A549 (cell line): ENCODE measurements around the gene SPATA6L. TPM values are rescaled to one million over a fixed set of nuclear protein-coding genes. Genes with fewer than 3 reads are reported as not detected.

Experiments
- ATAC-seq, 2 experiments: fragments of 200-7000 bp in 1 of 2; fragments of >200 bp in 1 of 2; cut with Nextera tagmentation in 1 of 2; cut with Tn5 transposase in 1 of 2; 3 replicates each; pipeline versions ENCODE4 v1.8.0 to v1.9.1; 2018 to 2020; ENCODE audit warnings: mild to moderate bottlenecking in 1 of 2, moderate library complexity in 1 of 2
- CTCF ChIA-PET: fragments of 300-600 bp; sonication (Branson Sonifier 250); formaldehyde crosslinking; extraction: SDS; loops from one replicate; lab custom pipeline; 2021; ENCODE audit warnings: antibody characterized with exemption, inconsistent platforms; lab: Yijun Ruan, JAX
- POLR2A ChIA-PET: fragments of 350-600 bp; formaldehyde crosslinking; extraction: SDS; loops from one replicate; lab custom pipeline; 2021; ENCODE audit warnings: antibody characterized with exemption, inconsistent platforms; lab: Yijun Ruan, JAX
- DNase-seq, 2 experiments: peaks; one replicate each; pipeline versions ENCODE4 v3.0.0 to v3.0.0-alpha.2; 2011 to 2016; ENCODE audit warnings: low read depth in 1 of 2, low spot score in 1 of 2
- FAIRE-seq: peaks from 2 replicates; lab custom pipeline; 2011; peaks lifted over from hg19 to GRCh38; lab: Jason Lieb, UNC
- H3K27ac ChIP-seq, 2 experiments: fragments of >200 bp; sonication (Bioruptor Twin); formaldehyde crosslinking; 3 replicates each; pipeline ENCODE4 v1.5.1; 2016 to 2017
- H3K4me1 ChIP-seq: fragments of >200 bp; sonication (Bioruptor Twin); formaldehyde crosslinking; 3 replicates; pipeline ENCODE4 v1.6.1; 2016
- H3K4me2 ChIP-seq: fragments of >200 bp; sonication (Bioruptor Twin); formaldehyde crosslinking; 3 replicates; pipeline ENCODE4 v1.6.1; 2016
- H3K4me3 ChIP-seq: fragments of >200 bp; sonication (Bioruptor Twin); formaldehyde crosslinking; 3 replicates; pipeline ENCODE4 v1.5.1; 2016
- H3K9me3 ChIP-seq: fragments of >200 bp; sonication (Bioruptor Twin); formaldehyde crosslinking; 3 replicates; pipeline ENCODE4 v1.6.1; 2016
- BCL3 ChIP-seq: fragments of >200 bp; sonication (Bioruptor Twin); formaldehyde crosslinking; IDR thresholded peaks from 3 replicates; pipeline ENCODE4 v1.6.1; 2016
- BHLHE40 ChIP-seq: IDR thresholded peaks from 2 replicates; pipeline ENCODE4 v1.6.1; 2012; ENCODE audit warnings: low read depth, low read length, inconsistent platforms
- CTCF ChIP-seq: fragments of >200 bp; sonication (Bioruptor Twin); formaldehyde crosslinking; IDR thresholded peaks from 3 replicates; pipeline ENCODE4 v1.5.1; 2016
- FOSB ChIP-seq: fragments of 250-450 bp; sonication (Bioruptor Pico); IDR thresholded peaks from 2 replicates; pipeline ENCODE4 v1.5.0; 2020; ENCODE audit warnings: mild to moderate bottlenecking, moderate library complexity
- FOXS1 ChIP-seq: fragments of 250-450 bp; sonication (Bioruptor Pico); IDR thresholded peaks from 2 replicates; pipeline ENCODE4 v1.5.0; 2020; ENCODE audit warnings: mild to moderate bottlenecking, moderate library complexity
- HDAC2 ChIP-seq: fragments of 200-600 bp; sonication (generic); IDR thresholded peaks from 2 replicates; pipeline ENCODE4 v1.6.1; 2016
- JUNB ChIP-seq: fragments of >200 bp; sonication (Bioruptor Twin); formaldehyde crosslinking; IDR thresholded peaks from 2 replicates; pipeline ENCODE4 v1.6.1; 2016
- MYC ChIP-seq: IDR thresholded peaks from 2 replicates; pipeline ENCODE4 v1.6.1; 2012; ENCODE audit warnings: mild to moderate bottlenecking, inconsistent platforms, low read length, improper control_type of control experiment, borderline replicate concordance
- NFE2L2 ChIP-seq: fragments of 150-350 bp; conservative IDR thresholded peaks from 2 replicates; pipeline ENCODE4 v1.6.1; 2014; ENCODE audit warnings: low read length
- NR3C1 ChIP-seq: fragments of >200 bp; sonication (Bioruptor Twin); formaldehyde crosslinking; IDR thresholded peaks from 3 replicates; pipeline ENCODE4 v1.6.1; 2017
- PBX3 ChIP-seq: IDR thresholded peaks from 2 replicates; pipeline ENCODE4 v1.6.1; 2012
- PHF8 ChIP-seq: fragments of 200-600 bp; sonication (generic); IDR thresholded peaks from 2 replicates; pipeline ENCODE4 v1.6.1; 2016; ENCODE audit warnings: low read depth, mild to moderate bottlenecking, antibody characterized with exemption, moderate library complexity, borderline replicate concordance
- RAD21 ChIP-seq, 2 experiments: fragments of >200 bp in 1 of 2; sonication (Bioruptor Twin) in 1 of 2; formaldehyde crosslinking in 1 of 2; IDR thresholded peaks in 1 of 2; conservative IDR thresholded peaks in 1 of 2; 2 replicates in 1 of 2; 3 replicates in 1 of 2; pipeline ENCODE4 v1.6.1; 2012 to 2018; ENCODE audit warnings: inconsistent platforms in 1 of 2
- RARB ChIP-seq: fragments of 250-450 bp; sonication (Bioruptor Pico); IDR thresholded peaks from 2 replicates; pipeline ENCODE4 v1.8.0; 2021; ENCODE audit warnings: mild to moderate bottlenecking, moderate library complexity
- RCOR1 ChIP-seq: fragments of 150-350 bp; IDR thresholded peaks from 2 replicates; pipeline ENCODE4 v1.6.1; 2014; ENCODE audit warnings: antibody characterized with exemption, low read length, low read depth
- RFX5 ChIP-seq: fragments of 450-650 bp; IDR thresholded peaks from 2 replicates; pipeline ENCODE4 v1.7.1; 2014; ENCODE audit warnings: antibody characterized with exemption, mild to moderate bottlenecking, moderate library complexity
- SMC3 ChIP-seq: fragments of >200 bp; sonication (Bioruptor Twin); formaldehyde crosslinking; IDR thresholded peaks from 3 replicates; pipeline ENCODE4 v1.6.1; 2018; ENCODE audit warnings: inconsistent platforms
- SREBF2 ChIP-seq: fragments of 450-650 bp; IDR thresholded peaks from 2 replicates; pipeline ENCODE4 v1.6.1; 2014; ENCODE audit warnings: mild to moderate bottlenecking, moderate library complexity
- TFCP2L1 ChIP-seq: fragments of 250-450 bp; sonication (Bioruptor Pico); IDR thresholded peaks from 2 replicates; pipeline ENCODE4 v1.5.0; 2021; ENCODE audit warnings: mild to moderate bottlenecking
- USF2 ChIP-seq: fragments of 450-650 bp; IDR thresholded peaks from 2 replicates; pipeline ENCODE4 v1.6.1; 2014; ENCODE audit warnings: antibody characterized with exemption
- ZSCAN20 ChIP-seq: fragments of 250-450 bp; sonication (Bioruptor Pico); IDR thresholded peaks from 2 replicates; pipeline ENCODE4 v1.8.0; 2022; ENCODE audit warnings: mild to moderate bottlenecking, moderate library complexity
- WGBS: methylation state at CpG from one replicate; pipeline ENCODE4 v1.1.6; 2017; ENCODE audit errors: missing lambda C conversion rate; 5-methylcytosine and 5-hydroxymethylcytosine counted together
- polyA plus RNA-seq, 4 experiments: library from polyadenylated mRNA; depleted of rRNA in 3 of 4; stranded (reverse); fragments of >200 nt; fragmentation: RNase III in 1 of 4; extraction: RNeasy Plus Mini Kit Qiagen cat#74134 plus additional on column Dnase treatment in 1 of 4; gene quantifications; 2 replicates in 3 of 4; 3 replicates in 1 of 4; pipeline ENCODE4 v1.2.3, GENCODE V29; 2011 to 2017

Gene SPATA6L
- polyA plus RNA-seq, 2 of the 4 experiments (the other 2 are of a cell fraction) = 0.99 to 6.6 TPM

GRCh38 chr9:4654538-4654937 is 11.7 kb downstream of the SPATA6L start:
- ChIA-PET CTCF (interaction anchor here (1.0 kb wide), 1 partner anchor 8 kb away, joined by 6 read pairs; the partner anchor contains the start of gene PLPP6), POLR2A (interaction anchor here (0.9 kb wide), 1 partner anchor 23 kb away, joined by 5 read pairs; no protein-coding TSS in a partner anchor)
- DNase-seq = no peak
- no peak for FAIRE-seq
- H3K4me2 ChIP-seq = no peak overlapping the region
- H3K4me3 ChIP-seq = no peak overlapping the region
- TF ChIP-seq RFX5 (no peak), ZSCAN20 (no peak), PHF8 (no peak), PBX3 (no peak), RCOR1 (no peak), HDAC2 (no peak), NFE2L2 (no peak)
- no peak for ATAC-seq
- H3K9me3 ChIP-seq = no peaks in the 10 kb centered on the region
- peaks cover 17% of the 10 kb centered on the region; the same call in 2 of the 3 replicates for H3K4me1 ChIP-seq
- no peak overlapping the region for H3K27ac ChIP-seq
- WGBS = 87% methylated on average over 10 of the region's 10 CpGs

- Histone ChIP-seq H3K4me3 (no peak overlapping the region), H3K4me2 (no peak overlapping the region), H3K4me1 (peaks cover 17% of the 10 kb centered on the region; the same call in 2 of the 3 replicates), H3K9me3 (no peaks in the 10 kb centered on the region), H3K27ac (no peak overlapping the region)
- ATAC-seq (no peak), FAIRE-seq (no peak), DNase-seq (no peak)
- WGBS = 88% methylated on average over 9 of the region's 9 CpGs
- no peak for TF ChIP-seq FOSB (CRISPR knock-in tag)
- TF ChIP-seq JUNB = no peak
- TF ChIP-seq RARB (CRISPR knock-in tag) = no peak
- no peak for TF ChIP-seq ZSCAN20
- no peak for TF ChIP-seq BHLHE40
- TF ChIP-seq USF2 = no peak
- TF ChIP-seq FOXS1 (CRISPR knock-in tag) = no peak
- POLR2A ChIA-PET = no interaction called here
- CTCF ChIA-PET = interaction anchor here (0.9 to 1.0 kb wide), 2 partner anchors 8 to 57 kb away, joined by 3 to 6 read pairs; partner anchors contain the start of gene PLPP6
Observed at GRCh38 chr9:4654084-4654483, 12.2 kb downstream of the SPATA6L start.

- H3K4me2 ChIP-seq = no peak overlapping the region
- 89% methylated on average over 2 of the region's 2 CpGs for WGBS
- H3K9me3 ChIP-seq = no peaks in the 10 kb centered on the region
- no peak for FAIRE-seq
- H3K27ac ChIP-seq = no peak overlapping the region
- ChIA-PET POLR2A (no interaction called here), CTCF (interaction anchor here (2.2 kb wide), 1 partner anchor 20 kb away, joined by 7 read pairs; the partner anchor contains the start of gene PLPP6)
- DNase-seq = no peak
- TF ChIP-seq SREBF2 (no peak), MYC (no peak), NR3C1 (no peak)
- H3K4me3 ChIP-seq = no peak overlapping the region
- no peaks in the 10 kb centered on the region for H3K4me1 ChIP-seq
- ATAC-seq = no peak
Observed at GRCh38 chr9:4642351-4642750, 23.9 kb downstream of the SPATA6L start.

GRCh38 chr9:4640027-4640426 is 26.3 kb downstream of the SPATA6L start:
- TF ChIP-seq CTCF = peak; percentile 43
- TF ChIP-seq RAD21 (conservative IDR thresholded peaks at IDR 0.05 in 1 of 2, IDR thresholded peaks at IDR 0.05 in 1 of 2) = peak; percentile 49 to 58; a peak in 4 of 5 replicates
- TF ChIP-seq SMC3 = peak; percentile 41
- TF ChIP-seq USF2 = no peak
- TF ChIP-seq BCL3 = no peak
- TF ChIP-seq TFCP2L1 (CRISPR knock-in tag) = no peak
- ChIA-PET CTCF (interaction anchor here (0.6 to 2.2 kb wide), 13 partner anchors 10 to 1265 kb away, joined by 3 to 18 read pairs (median 3); no protein-coding TSS in a partner anchor), POLR2A (no interaction called here)
- 63% methylated on average over 2 of the region's 2 CpGs for WGBS
- no peak overlapping the region for H3K4me3 ChIP-seq
- H3K4me1 ChIP-seq = no peaks in the 10 kb centered on the region
- peak in 1 of 2 experiments; percentile 53; a peak in 1 of 6 replicates for ATAC-seq
- H3K27ac ChIP-seq = no peak overlapping the region
- no peaks in the 10 kb centered on the region for H3K9me3 ChIP-seq
- no peak overlapping the region for H3K4me2 ChIP-seq
- FAIRE-seq = peak; percentile 36
- DNase-seq = peak in 1 of 2 experiments; percentile 21
